Activated CD4-positive, CD25-positive, alpha-beta regulatory T cell treated with anti-CD3 and anti-CD28 coated beads, Interleukin-2, amount 50 U/mL, for 16 hours (primary cell): Measurements from ENCODE around the gene STON2.
"Not testable (repeated sequence)": the region's sequence is repeated elsewhere in the genome, so short reads cannot be mapped to it uniquely, and the experiment has no call there.

ENCODE experiments used
- DNase-seq: peaks from one replicate; pipeline ENCODE4 v3.0.0-alpha.2; 2020; ENCODE audit warnings: low read depth, low spot score

STON2 gene

GRCh38 chr14:81382517-81383225 lies 17.5 kb downstream of the STON2 start:
- DNase-seq = no peak

- not testable (repeated sequence) for DNase-seq
Measured at GRCh38 chr14:81380009-81380408, 20.1 kb downstream of the STON2 start.

- no peak for DNase-seq
Measured at GRCh38 chr14:81371802-81372201, 28.3 kb downstream of the STON2 start.

GRCh38 chr14:81367563-81367962 lies 32.6 kb downstream of the STON2 start:
- DNase-seq = no peak

GRCh38 chr14:81366884-81367283 lies 33.2 kb downstream of the STON2 start:
- no peak for DNase-seq

GRCh38 chr14:81366214-81366613 lies 33.9 kb downstream of the STON2 start:
- no peak for DNase-seq

- no peak for DNase-seq
Measured at GRCh38 chr14:81363746-81364378, 36.3 kb downstream of the STON2 start.

GRCh38 chr14:81353691-81354323 lies 46.3 kb downstream of the STON2 start:
- DNase-seq = no peak

- DNase-seq = no peak
Measured at GRCh38 chr14:81352413-81352812, 47.7 kb downstream of the STON2 start.

- no peak for DNase-seq
Measured at GRCh38 chr14:81351205-81351604, 48.9 kb downstream of the STON2 start.

GRCh38 chr14:81350344-81351130 lies 49.6 kb downstream of the STON2 start:
- DNase-seq = no peak

GRCh38 chr14:81348061-81348460 lies 52.1 kb downstream of the STON2 start:
- no peak for DNase-seq

GRCh38 chr14:81345781-81346180 lies 54.3 kb downstream of the STON2 start:
- no peak for DNase-seq

- DNase-seq = no peak
Measured at GRCh38 chr14:81344481-81345160, 55.5 kb downstream of the STON2 start.

- no peak for DNase-seq
Measured at GRCh38 chr14:81343701-81344100, 56.4 kb downstream of the STON2 start.

- DNase-seq = no peak
Measured at GRCh38 chr14:81342850-81343580, 57.1 kb downstream of the STON2 start.

- no peak for DNase-seq
Measured at GRCh38 chr14:81341781-81342180, 58.3 kb downstream of the STON2 start.

GRCh38 chr14:81341370-81341769 lies 58.8 kb downstream of the STON2 start:
- no peak for DNase-seq

- no peak for DNase-seq
Measured at GRCh38 chr14:81340201-81340600, 59.9 kb downstream of the STON2 start.

GRCh38 chr14:81337073-81337472 lies 63.1 kb downstream of the STON2 start:
- no peak for DNase-seq

GRCh38 chr14:81336009-81336408 lies 64.1 kb downstream of the STON2 start:
- DNase-seq = no peak
